Fibroblast of the aortic adventitia (primary cell): ENCODE results near the gene NXF2B. TPM values are rescaled to one million over a fixed set of nuclear protein-coding genes. Genes with fewer than 3 reads are reported as not detected.
"Not testable (repeated sequence)": the region's sequence is repeated elsewhere in the genome, so short reads cannot be mapped to it uniquely, and the experiment has no call there.

Experiments used
- DNase-seq: peaks from one replicate; pipeline ENCODE4 v3.0.0-alpha.2; 2010; ENCODE audit warnings: low read depth
- H3K4me3 ChIP-seq: 2 replicates; pipeline ENCODE4 v1.5.1; 2011; ENCODE audit warnings: low read depth, mild to moderate bottlenecking, control low read depth, low read length, moderate library complexity
- CTCF ChIP-seq: IDR thresholded peaks from 2 replicates; pipeline ENCODE4 v1.5.1; 2011; ENCODE audit warnings: mild to moderate bottlenecking, low read length, control low read depth, inconsistent platforms; ENCODE audit not compliant: insufficient read depth
- total RNA-seq: library from RNA; depleted of rRNA; stranded (reverse); fragments of >200 nt; gene quantifications from 2 replicates; pipeline ENCODE4 v1.2.3, GENCODE V29; 2012; ENCODE audit warnings: low replicate concordance

NXF2B gene, protein sequence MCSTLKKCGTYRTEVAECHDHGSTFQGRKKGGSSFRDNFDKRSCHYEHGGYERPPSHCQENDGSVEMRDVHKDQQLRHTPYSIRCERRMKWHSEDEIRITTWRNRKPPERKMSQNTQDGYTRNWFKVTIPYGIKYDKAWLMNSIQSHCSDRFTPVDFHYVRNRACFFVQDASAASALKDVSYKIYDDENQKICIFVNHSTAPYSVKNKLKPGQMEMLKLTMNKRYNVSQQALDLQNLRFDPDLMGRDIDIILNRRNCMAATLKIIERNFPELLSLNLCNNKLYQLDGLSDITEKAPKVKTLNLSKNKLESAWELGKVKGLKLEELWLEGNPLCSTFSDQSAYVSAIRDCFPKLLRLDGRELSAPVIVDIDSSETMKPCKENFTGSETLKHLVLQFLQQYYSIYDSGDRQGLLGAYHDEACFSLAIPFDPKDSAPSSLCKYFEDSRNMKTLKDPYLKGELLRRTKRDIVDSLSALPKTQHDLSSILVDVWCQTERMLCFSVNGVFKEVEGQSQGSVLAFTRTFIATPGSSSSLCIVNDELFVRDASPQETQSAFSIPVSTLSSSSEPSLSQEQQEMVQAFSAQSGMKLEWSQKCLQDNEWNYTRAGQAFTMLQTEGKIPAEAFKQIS
- not detected in 2 replicates for total RNA-seq

DNA sequence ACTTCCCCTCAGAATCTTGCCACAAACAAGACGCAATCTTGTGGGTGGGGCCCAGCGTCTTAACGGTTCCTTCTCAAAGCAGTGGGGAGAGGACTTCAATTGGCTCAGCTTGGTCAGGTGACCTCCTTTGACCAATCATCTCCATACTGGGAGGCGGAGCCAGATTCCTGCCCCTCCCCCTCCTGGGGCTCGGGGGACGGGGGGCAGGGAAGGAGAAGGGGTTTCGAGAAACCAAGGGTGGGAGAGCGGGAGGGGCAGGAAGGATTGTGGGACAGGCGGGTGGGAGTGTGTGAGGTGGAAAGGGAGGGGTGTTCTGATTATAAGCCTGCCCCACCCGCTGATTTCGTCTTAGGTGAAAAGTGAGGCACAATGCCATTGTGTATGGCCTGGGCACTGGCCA lies at the start of gene NXF2B:
NXF2B (minus strand) TSS at position 101 of the 400 bp plus-strand sequence. CDS start 59,972 bp downstream, outside the sequence.
- H3K4me3 ChIP-seq, DNase-seq: not testable (repeated sequence)

DNA sequence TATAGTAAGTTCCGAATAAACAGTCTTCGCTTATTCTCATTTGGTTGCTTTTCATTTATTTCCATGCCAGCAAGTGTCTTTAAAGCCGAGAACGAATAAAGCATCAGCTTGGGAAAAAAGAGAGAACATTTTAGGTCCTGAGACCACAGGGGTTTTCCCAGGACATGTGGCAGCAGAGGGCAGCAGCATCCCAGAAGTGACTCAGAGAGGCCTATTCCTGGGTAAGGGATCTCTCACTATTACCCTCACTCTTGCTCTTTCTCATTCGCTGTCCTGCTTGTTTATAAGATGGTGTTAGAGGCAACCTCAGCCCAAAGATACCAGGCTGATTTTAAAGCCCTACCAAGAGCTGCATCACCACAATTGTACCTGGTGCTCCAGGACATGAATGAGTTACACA lies 39.0 kb upstream of the NXF2B start:
- DNase-seq = not testable (repeated sequence)

GRCh38 chrX:102471762-102472220 lies 32.0 kb upstream of the NXF2B start, which contains the start of gene TCP11X2:
Gene TCP11X2 (minus strand): TSS chrX:102471812.
- H3K4me3 ChIP-seq, DNase-seq: not testable (repeated sequence)

More for the DNA sequence above, 39.0 kb upstream of the NXF2B start:
- not testable (repeated sequence) for H3K4me3 ChIP-seq

DNA sequence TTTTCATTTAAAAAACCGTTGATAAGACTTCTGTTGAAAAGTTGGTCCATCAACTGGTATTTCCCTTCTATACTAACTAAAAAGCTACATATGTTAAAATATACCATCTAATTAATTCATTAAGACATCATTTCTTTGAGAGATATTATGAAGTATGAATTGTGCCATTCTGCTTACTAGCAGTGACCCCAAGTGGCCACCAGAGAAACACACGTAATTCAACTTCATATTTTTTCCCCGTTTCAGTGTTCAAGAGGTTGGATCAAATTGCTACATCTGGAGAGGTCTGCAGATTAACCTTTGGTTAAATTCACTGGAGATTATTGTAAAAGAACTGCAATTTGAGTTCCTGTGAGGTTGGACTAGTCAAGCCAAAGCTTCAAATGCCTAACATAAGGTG lies 30.4 kb upstream of the NXF2B start:
- not testable (repeated sequence) for H3K4me3 ChIP-seq, DNase-seq

DNA sequence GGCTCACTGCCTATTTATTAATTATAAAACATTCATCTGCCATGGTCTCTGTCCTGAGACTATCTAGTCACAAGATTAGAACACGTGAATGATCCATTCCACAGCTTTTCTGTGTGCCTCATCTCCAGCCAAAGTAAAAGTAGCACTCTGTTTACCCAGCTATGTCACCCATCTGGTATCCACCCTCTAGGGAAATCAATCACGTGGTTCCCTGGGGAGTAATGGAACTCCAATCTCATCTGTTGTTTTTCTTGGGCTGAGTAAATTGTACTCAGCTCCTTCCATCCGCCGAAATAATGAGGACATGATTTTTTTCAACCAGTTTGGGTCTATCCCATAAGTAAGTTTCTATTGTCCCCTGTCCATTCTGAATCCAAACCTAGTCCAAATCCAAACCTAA lies 18.8 kb upstream of the NXF2B start:
- H3K4me3 ChIP-seq = not testable (repeated sequence)

DNA sequence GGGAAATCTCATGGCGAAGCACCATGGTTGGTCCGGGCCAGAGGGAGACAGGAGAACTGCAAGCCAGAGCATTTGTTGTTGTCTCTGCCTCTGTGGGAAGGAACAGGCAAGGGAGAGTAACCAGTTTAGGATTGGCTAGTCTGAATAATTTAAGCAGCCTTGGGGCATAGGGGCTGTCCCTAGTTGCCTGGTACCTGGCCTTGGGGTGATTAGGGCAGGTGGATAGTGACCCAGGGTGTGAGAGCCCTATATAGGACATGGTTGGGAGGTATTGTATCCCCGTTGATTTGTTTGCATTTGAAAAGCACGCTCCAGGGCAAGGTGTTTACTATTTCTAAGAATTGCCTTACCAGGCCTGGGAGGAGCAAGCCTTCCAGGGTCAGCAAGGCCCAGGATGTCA lies 25.3 kb downstream of the NXF2B start:
- not testable (repeated sequence) for DNase-seq, H3K4me3 ChIP-seq

More for the DNA sequence above, 18.8 kb upstream of the NXF2B start:
- DNase-seq = not testable (repeated sequence)

- H3K4me3 ChIP-seq = no peak overlapping the region
- DNase-seq = peak; percentile 55
- TF ChIP-seq CTCF = peak; percentile 83
Observed at GRCh38 chrX:102345916-102346315, 93.9 kb downstream of the NXF2B start.

DNA sequence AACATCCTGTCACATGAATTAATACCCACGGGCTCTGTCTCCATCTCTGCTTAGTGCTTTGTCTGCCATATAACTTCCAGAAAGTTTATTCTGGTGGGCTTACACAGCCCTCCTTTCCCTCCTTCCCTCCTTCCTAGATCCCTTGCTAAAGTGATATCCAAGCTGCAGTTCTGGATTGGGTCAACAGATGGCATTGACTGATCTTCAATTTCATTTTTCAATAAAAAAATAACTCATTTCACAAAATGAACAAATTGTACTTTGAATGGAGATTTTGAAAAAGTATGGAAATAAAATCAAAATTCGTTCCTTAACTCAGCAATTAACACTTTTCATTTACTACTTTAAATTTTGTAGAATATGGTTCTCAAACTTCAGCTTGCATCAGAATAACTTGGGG lies 97.9 kb downstream of the NXF2B start:
- H3K4me3 ChIP-seq = no peak overlapping the region
- TF ChIP-seq CTCF = peak; percentile 49
- no peak for DNase-seq

- no peak overlapping the region for H3K4me3 ChIP-seq
- no peak for TF ChIP-seq CTCF
- no peak for DNase-seq
Observed at GRCh38 chrX:102339312-102340298, 100.2 kb downstream of the NXF2B start.
